HG02763 (cell line): ENCODE measurements around the gene FAM171A2.
"Not testable (repeated sequence)": the region's sequence is repeated elsewhere in the genome, so short reads cannot be mapped to it uniquely, and the experiment has no call there.

ENCODE experiments used
- ATAC-seq: cut with Tn5 transposase; IDR thresholded peaks from one replicate; pipeline ENCODE4 v1.9.1; 2021; ENCODE audit warnings: mild to moderate bottlenecking, moderate library complexity; ENCODE audit not compliant: unreplicated experiment

FAM171A2 gene

GRCh38 chr17:44363613-44364159 is at the start of gene FAM171A2:
FAM171A2 (minus strand) TSS chr17:44363853; CDS start chr17:44363714, 139 bp downstream.
- ATAC-seq = no peak

- ATAC-seq = no peak
Observed at GRCh38 chr17:44409309-44410028, 45.8 kb upstream of the FAM171A2 start.

GRCh38 chr17:44408786-44409185 is 45.1 kb upstream of the FAM171A2 start:
- ATAC-seq = no peak

GRCh38 chr17:44402564-44403172 is 39.0 kb upstream of the FAM171A2 start:
- ATAC-seq = no peak

GRCh38 chr17:44400226-44400847 is 36.7 kb upstream of the FAM171A2 start:
- ATAC-seq = no peak

GRCh38 chr17:44398692-44399691 is 35.3 kb upstream of the FAM171A2 start:
- no peak for ATAC-seq

- ATAC-seq = no peak
Observed at GRCh38 chr17:44397479-44398440, 34.1 kb upstream of the FAM171A2 start.

- ATAC-seq = no peak
Observed at GRCh38 chr17:44396946-44397345, 33.3 kb upstream of the FAM171A2 start.

- ATAC-seq = no peak
Observed at GRCh38 chr17:44394833-44395232, 31.2 kb upstream of the FAM171A2 start.

- ATAC-seq = not testable (repeated sequence)
Observed at GRCh38 chr17:44394112-44394511, 30.5 kb upstream of the FAM171A2 start.

- no peak for ATAC-seq
Observed at GRCh38 chr17:44390250-44390870, 26.7 kb upstream of the FAM171A2 start.

GRCh38 chr17:44389723-44390202 is 26.1 kb upstream of the FAM171A2 start:
- ATAC-seq = no peak

GRCh38 chr17:44389281-44389680 is 25.6 kb upstream of the FAM171A2 start, which contains the start of gene ITGA2B:
ITGA2B (minus strand) TSS chr17:44389649; CDS start chr17:44389473, 176 bp downstream.
- ATAC-seq = no peak

- no peak for ATAC-seq
Observed at GRCh38 chr17:44387804-44388203, 24.2 kb upstream of the FAM171A2 start.

- ATAC-seq = no peak
Observed at GRCh38 chr17:44386182-44386525, 22.5 kb upstream of the FAM171A2 start.

- peak; percentile 70 for ATAC-seq
Observed at GRCh38 chr17:44385287-44386181, 21.9 kb upstream of the FAM171A2 start.

- ATAC-seq = no peak
Observed at GRCh38 chr17:44384823-44385286, 21.2 kb upstream of the FAM171A2 start.
